ENCODE results near the gene KREMEN2. TPM values are rescaled to one million over a fixed set of nuclear protein-coding genes. Genes with fewer than 3 reads are reported as not detected.
A peak's percentile ranks its signal among the peaks of the same experiment; 100 is the strongest.

KREMEN2 gene
- total RNA-seq, 1 donor = not detected

- Histone ChIP-seq H3K4me2 (ENCODE audit: insufficient read depth, low read length) (no peak overlapping the region), H4K20me1 (ENCODE audit: insufficient read depth, low read length) (no peaks in the 10 kb centered on the region), H3K27me3 (ENCODE audit: insufficient read depth, low read length) (no peaks in the 10 kb centered on the region), H3K4me3 (ENCODE audit: insufficient read depth, low read length) (no peak overlapping the region), H3K4me1 (ENCODE audit: insufficient read depth, low read length) (peaks cover 11% of the 10 kb centered on the region), H3K9me3 (ENCODE audit: low read depth, low read length) (no peaks in the 10 kb centered on the region), H3K27ac (ENCODE audit: low read depth, low read length) (no peak overlapping the region), H3K36me3 (ENCODE audit: insufficient read depth, low read length) (no peaks in the 10 kb centered on the region), H2AFZ (ENCODE audit: low read length) (no peak overlapping the region), H3K79me2 (ENCODE audit: insufficient read depth, low read length) (peaks cover 8% of the 10 kb centered on the region)
- DNase-seq (ENCODE audit: insufficient read length, low spot score, missing footprints) = no peak
- no peak for TF ChIP-seq CTCF (IDR thresholded peaks at IDR 0.05; ENCODE audit: extremely low read depth, low read depth, low read length)
Observed at GRCh38 chr16:2977440-2977839, 13.4 kb downstream of the KREMEN2 start.

- peak overlapping the region; percentile 88 for H3K4me3 ChIP-seq (ENCODE audit: insufficient read depth, low read length)
- peak; percentile 90 for DNase-seq (ENCODE audit: insufficient read length, low spot score, missing footprints)
- H3K4me2 ChIP-seq (ENCODE audit: insufficient read depth, low read length) = peak overlapping the region; percentile 84
- no peak overlapping the region for H3K27ac ChIP-seq (ENCODE audit: low read depth, low read length)
- peaks cover 8% of the 10 kb centered on the region for H3K79me2 ChIP-seq (ENCODE audit: insufficient read depth, low read length)
- no peaks in the 10 kb centered on the region for H3K9me3 ChIP-seq (ENCODE audit: low read depth, low read length)
- peak overlapping the region; percentile 90 for H2AFZ ChIP-seq (ENCODE audit: low read length)
- no peak for TF ChIP-seq CTCF (IDR thresholded peaks at IDR 0.05; ENCODE audit: extremely low read depth, low read depth, low read length)
- no peaks in the 10 kb centered on the region for H3K36me3 ChIP-seq (ENCODE audit: insufficient read depth, low read length)
- no peaks in the 10 kb centered on the region for H4K20me1 ChIP-seq (ENCODE audit: insufficient read depth, low read length)
- H3K27me3 ChIP-seq (ENCODE audit: insufficient read depth, low read length) = no peaks in the 10 kb centered on the region
- H3K4me1 ChIP-seq (ENCODE audit: insufficient read depth, low read length) = peaks cover 11% of the 10 kb centered on the region
Observed at GRCh38 chr16:2979669-2980226, 15.7 kb downstream of the KREMEN2 start.

GRCh38 chr16:2980227-2981176 lies 16.4 kb downstream of the KREMEN2 start, which contains the start of gene PKMYT1:
Gene PKMYT1 (minus strand): TSS chr16:2980446. CDS start chr16:2979657, 789 bp downstream.
- H3K9me3 ChIP-seq (ENCODE audit: low read depth, low read length) = no peaks in the 10 kb centered on the region
- no peak for TF ChIP-seq CTCF (IDR thresholded peaks at IDR 0.05; ENCODE audit: extremely low read depth, low read depth, low read length)
- H2AFZ ChIP-seq (ENCODE audit: low read length) = peak within 1 kb of the TSS; percentile 98
- no peaks in the 10 kb centered on the region for H3K36me3 ChIP-seq (ENCODE audit: insufficient read depth, low read length)
- H3K4me3 ChIP-seq (ENCODE audit: insufficient read depth, low read length) = peak within 1 kb of the TSS; percentile 88
- peak; percentile 100 for DNase-seq (ENCODE audit: insufficient read length, low spot score, missing footprints)
- no peaks in the 10 kb centered on the region for H3K27me3 ChIP-seq (ENCODE audit: insufficient read depth, low read length)
- peak within 1 kb of the TSS; percentile 84 for H3K4me2 ChIP-seq (ENCODE audit: insufficient read depth, low read length)
- H3K27ac ChIP-seq (ENCODE audit: low read depth, low read length) = peak within 1 kb of the TSS; percentile 91
- no peaks in the 10 kb centered on the region for H4K20me1 ChIP-seq (ENCODE audit: insufficient read depth, low read length)
- peaks cover 11% of the 10 kb centered on the region for H3K4me1 ChIP-seq (ENCODE audit: insufficient read depth, low read length)
- peaks cover 8% of the 10 kb centered on the region for H3K79me2 ChIP-seq (ENCODE audit: insufficient read depth, low read length)
